Endothelial cell of umbilical vein (primary cell): ENCODE measurements around the gene MIXL1. TPM values are rescaled to one million over a fixed set of nuclear protein-coding genes. Genes with fewer than 3 reads are reported as not detected.

ENCODE experiments used
- BruUV-seq: library from RNA; stranded (reverse); fragments of 400-500 nt; replicated peaks from 2 replicates; lab custom pipeline; 2021; lab: Mats Ljungman, UMichigan
- CTCF ChIA-PET: fragments of 300-600, 350-600 bp; sonication (Branson Sonifier 250); formaldehyde crosslinking; loops from one replicate; lab custom pipeline; 2021; ENCODE audit warnings: antibody characterized with exemption, inconsistent platforms; lab: Charles Lee
- POLR2A ChIA-PET: fragments of 300-600, 350-600 bp; sonication (Branson Sonifier 250); formaldehyde crosslinking; loops from one replicate; lab custom pipeline; 2021; ENCODE audit warnings: antibody characterized with exemption, inconsistent platforms; lab: Charles Lee
- DNase-seq: peaks from one replicate; pipeline ENCODE4 v3.0.0-alpha.2; 2011; ENCODE audit warnings: low read depth, low spot score
- FAIRE-seq: peaks from 2 replicates; lab custom pipeline; 2011; peaks lifted over from hg19 to GRCh38; lab: Jason Lieb, UNC
- H2AFZ ChIP-seq: 2 replicates; pipeline ENCODE4 v1.6.0; 2012; ENCODE audit warnings: low read depth, low read length, control low read depth, inconsistent platforms
- H3K27ac ChIP-seq: 2 replicates; pipeline ENCODE4 v1.5.1; 2011; ENCODE audit warnings: low read depth, mild to moderate bottlenecking, control low read depth, low read length, moderate library complexity; ENCODE audit not compliant: insufficient read depth
- H3K27me3 ChIP-seq, 2 experiments: 2 replicates each; pipeline versions ENCODE4 v1.6.0 to v1.6.1; 2011; ENCODE audit warnings: low read length in 2 of 2, mixed read lengths in 1 of 2; ENCODE audit not compliant: control insufficient read depth in 2 of 2, insufficient read depth in 2 of 2
- H3K36me3 ChIP-seq, 2 experiments: 2 replicates in 1 of 2; 3 replicates in 1 of 2; pipeline ENCODE4 v1.5.1; 2011; ENCODE audit warnings: low read length in 2 of 2, mild to moderate bottlenecking in 1 of 2, moderate library complexity in 1 of 2; ENCODE audit not compliant: control insufficient read depth in 2 of 2, insufficient read depth in 2 of 2; ENCODE audit errors: extremely low read depth in 1 of 2
- H3K4me1 ChIP-seq: 3 replicates; pipeline ENCODE4 v1.5.1; 2011; ENCODE audit warnings: mild to moderate bottlenecking, low read length; ENCODE audit not compliant: control insufficient read depth, insufficient read depth; ENCODE audit errors: extremely low read depth
- H3K4me2 ChIP-seq: 2 replicates; pipeline ENCODE4 v1.6.1; 2011; ENCODE audit warnings: low read length, control low read depth, mixed read lengths; ENCODE audit not compliant: insufficient read depth
- H3K4me3 ChIP-seq, 3 experiments: fragments of 200-600 bp in 1 of 3; sonication (generic), shearing (Covaris generic) in 1 of 3; replicated peaks in 1 of 3; 2 replicates each; pipeline ENCODE4 v1.5.1; 2011 to 2016; ENCODE audit warnings: control low read depth in 3 of 3, low read length in 3 of 3, mild to moderate bottlenecking in 2 of 3, inconsistent platforms in 1 of 3, low read depth in 1 of 3, moderate library complexity in 1 of 3; ENCODE audit not compliant: insufficient read depth in 1 of 3
- H3K79me2 ChIP-seq: 2 replicates; pipeline ENCODE4 v1.6.0; 2012; ENCODE audit warnings: low read length, inconsistent platforms; ENCODE audit not compliant: control insufficient read depth, insufficient read depth
- H3K9ac ChIP-seq: replicated peaks from 2 replicates; pipeline ENCODE3; 2011; ENCODE audit warnings: low read length, control low read depth; ENCODE audit not compliant: insufficient read depth; ENCODE audit errors: extremely low read depth
- H3K9me1 ChIP-seq: replicated peaks from 3 replicates; pipeline ENCODE4 v1.6.0; 2011; ENCODE audit warnings: mild to moderate bottlenecking, low read length; ENCODE audit not compliant: control insufficient read depth, insufficient read depth; ENCODE audit errors: extremely low read depth
- H3K9me3 ChIP-seq: replicated peaks from 2 replicates; pipeline ENCODE4 v1.5.1; 2012; ENCODE audit warnings: low read length, inconsistent platforms; ENCODE audit not compliant: control insufficient read depth, insufficient read depth
- H4K20me1 ChIP-seq: replicated peaks from 2 replicates; pipeline ENCODE3; 2011; ENCODE audit warnings: mild to moderate bottlenecking, low read length; ENCODE audit not compliant: control insufficient read depth, insufficient read depth; ENCODE audit errors: extremely low read depth
- EZH2 ChIP-seq: IDR thresholded peaks from 2 replicates; pipeline ENCODE4 v1.6.1; 2012; ENCODE audit warnings: borderline replicate concordance, low read depth, mild to moderate bottlenecking, moderate library complexity, low read length, inconsistent platforms; ENCODE audit not compliant: severe bottlenecking
- FOS ChIP-seq: IDR thresholded peaks from 2 replicates; pipeline ENCODE4 v1.6.1; 2011; ENCODE audit warnings: mild to moderate bottlenecking, low read length, moderate library complexity, borderline replicate concordance; ENCODE audit not compliant: insufficient read depth
- GATA2 ChIP-seq: IDR thresholded peaks from 2 replicates; pipeline ENCODE4 v1.7.0; 2011; ENCODE audit warnings: low read depth, mild to moderate bottlenecking, moderate library complexity, mixed read lengths, low read length; ENCODE audit not compliant: insufficient read length, insufficient read depth
- JUN ChIP-seq: IDR thresholded peaks from 2 replicates; pipeline ENCODE4 v1.6.1; 2011; ENCODE audit warnings: borderline replicate concordance, low read depth; ENCODE audit not compliant: insufficient read length, insufficient read depth
- MYC ChIP-seq: IDR thresholded peaks from one replicate; pipeline ENCODE4 v1.6.1; 2011; ENCODE audit warnings: mild to moderate bottlenecking, low read depth, low read length
- POLR2A ChIP-seq: IDR thresholded peaks from 2 replicates; pipeline ENCODE4 v1.6.1; 2012; ENCODE audit warnings: low read depth, mild to moderate bottlenecking, control low read depth, low read length
- POLR2AphosphoS5 ChIP-seq: IDR thresholded peaks from 2 replicates; pipeline ENCODE4 v1.6.1; 2012; ENCODE audit warnings: low read depth, mild to moderate bottlenecking, control low read depth, low read length, moderate library complexity; ENCODE audit not compliant: insufficient read depth
- dilution Hi-C: fragments of 300-500 bp; cut with MboI; formaldehyde crosslinking; loops from one replicate; pipeline ENCODE4 v1.15.0; 2019; ENCODE audit warnings: low sequenced_read_pairs; ENCODE audit not compliant: extremely low pct_ligation_motif_present
- intact Hi-C: fragments of 100-400 bp; cut with micrococcal nuclease; formaldehyde crosslinking; loops from one replicate; pipeline ENCODE4 v1.10.0; 2022
- polyA plus RNA-seq, 4 experiments: library from polyadenylated mRNA; depleted of rRNA in 3 of 4; stranded (reverse) in 3 of 4; unstranded in 1 of 4; fragments of >200 nt; gene quantifications; 2 replicates each; pipeline versions ENCODE4 v1.2.1 to v1.2.3, GENCODE V29; 2011 to 2012; ENCODE audit warnings: missing spikeins in 1 of 4
- total RNA-seq: library from RNA; stranded (reverse); gene quantifications from 2 replicates; pipeline ENCODE4 v1.2.3, GENCODE V29; 2021
- TF ChIP-seq, protein P1 (sequence below): IDR thresholded peaks from 2 replicates; pipeline ENCODE4 v1.6.1; 2011; ENCODE audit not compliant: insufficient read depth, insufficient read length
- TF ChIP-seq, protein P2 (sequence below), 2 donors: IDR thresholded peaks; 1 replicate in 1 of 2; 2 replicates in 1 of 2; pipeline ENCODE4 v1.5.1; 2011; ENCODE audit warnings: low read length in 2 of 2, mild to moderate bottlenecking in 2 of 2, moderate library complexity in 2 of 2, control low read depth in 1 of 2, inconsistent platforms in 1 of 2, low read depth in 1 of 2; ENCODE audit not compliant: insufficient read depth in 1 of 2; ENCODE audit errors: extremely low read depth in 1 of 2

Gene MIXL1
- total and polyA plus RNA-seq, 2 donors (not counting 3 experiments of a cell fraction or from before 2014, with no cell fraction given), result 0.58 to 1.2 TPM

DNA sequence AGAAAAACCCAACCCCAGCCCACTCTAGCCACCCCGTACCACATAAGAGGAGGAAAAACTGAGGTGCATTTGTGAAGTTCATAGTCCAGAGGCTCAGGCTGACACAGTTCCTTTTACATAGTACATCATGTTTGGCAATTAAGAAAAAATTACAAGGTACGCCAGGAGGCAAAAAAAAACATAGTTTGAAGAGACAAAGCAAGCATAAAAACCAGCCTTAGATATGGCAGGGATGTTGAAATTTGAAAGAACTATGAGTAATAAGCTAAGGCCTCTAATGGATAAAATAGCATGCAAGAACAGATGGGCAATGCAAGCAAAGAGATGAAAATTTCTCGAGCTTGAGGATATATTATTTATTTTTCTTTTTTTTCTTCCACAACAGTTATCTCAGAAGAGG, 31.9 kb downstream of the MIXL1 start:
- POLR2A ChIA-PET, result no interaction called here
- FAIRE-seq, result no peak

DNA sequence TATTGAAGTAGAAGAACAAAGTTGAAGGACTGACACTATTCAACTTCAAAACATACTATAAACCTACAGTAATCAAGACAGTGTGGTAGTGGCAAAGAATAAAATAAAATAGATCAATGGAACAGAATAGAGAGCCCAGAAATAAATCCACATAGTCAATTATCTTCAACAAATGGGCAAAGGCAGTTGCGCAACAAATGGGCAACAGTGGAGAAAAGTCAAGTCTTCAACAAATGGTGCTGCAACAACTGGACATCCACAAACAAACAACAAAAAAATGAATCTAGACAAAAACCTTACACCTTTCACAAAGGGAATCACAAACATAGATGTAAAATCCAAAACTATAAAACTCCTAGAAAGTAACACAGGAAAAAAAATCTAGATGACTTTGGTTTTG, 38.4 kb downstream of the MIXL1 start:
- Histone ChIP-seq H3K4me1 (no peaks in the 10 kb centered on the region), H3K27ac (no peak overlapping the region), H3K27me3 (no peaks in the 10 kb centered on the region), H3K9me3 (no peaks in the 10 kb centered on the region), H3K9ac (no peak overlapping the region), H3K79me2 (no peaks in the 10 kb centered on the region), H2AFZ (no peak overlapping the region), H3K4me2 (no peak overlapping the region), H4K20me1 (no peaks in the 10 kb centered on the region), H3K4me3 (no peak overlapping the region), H3K9me1 (no peaks in the 10 kb centered on the region), H3K36me3 (no peaks in the 10 kb centered on the region)
- no TSS peak for BruUV-seq
- dilution Hi-C loops (no loop called here), intact Hi-C loops (no loop called here)
- POLR2A ChIA-PET, result no interaction called here
- TF ChIP-seq FOS (no peak), JUN (no peak), GATA2 (no peak), MYC (no peak), EZH2 (no peak), POLR2A (no peak), POLR2AphosphoS5 (no peak)
- TF ChIP-seq, protein P1, sequence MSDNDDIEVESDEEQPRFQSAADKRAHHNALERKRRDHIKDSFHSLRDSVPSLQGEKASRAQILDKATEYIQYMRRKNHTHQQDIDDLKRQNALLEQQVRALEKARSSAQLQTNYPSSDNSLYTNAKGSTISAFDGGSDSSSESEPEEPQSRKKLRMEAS, result no peak
- TF ChIP-seq, protein P2, sequence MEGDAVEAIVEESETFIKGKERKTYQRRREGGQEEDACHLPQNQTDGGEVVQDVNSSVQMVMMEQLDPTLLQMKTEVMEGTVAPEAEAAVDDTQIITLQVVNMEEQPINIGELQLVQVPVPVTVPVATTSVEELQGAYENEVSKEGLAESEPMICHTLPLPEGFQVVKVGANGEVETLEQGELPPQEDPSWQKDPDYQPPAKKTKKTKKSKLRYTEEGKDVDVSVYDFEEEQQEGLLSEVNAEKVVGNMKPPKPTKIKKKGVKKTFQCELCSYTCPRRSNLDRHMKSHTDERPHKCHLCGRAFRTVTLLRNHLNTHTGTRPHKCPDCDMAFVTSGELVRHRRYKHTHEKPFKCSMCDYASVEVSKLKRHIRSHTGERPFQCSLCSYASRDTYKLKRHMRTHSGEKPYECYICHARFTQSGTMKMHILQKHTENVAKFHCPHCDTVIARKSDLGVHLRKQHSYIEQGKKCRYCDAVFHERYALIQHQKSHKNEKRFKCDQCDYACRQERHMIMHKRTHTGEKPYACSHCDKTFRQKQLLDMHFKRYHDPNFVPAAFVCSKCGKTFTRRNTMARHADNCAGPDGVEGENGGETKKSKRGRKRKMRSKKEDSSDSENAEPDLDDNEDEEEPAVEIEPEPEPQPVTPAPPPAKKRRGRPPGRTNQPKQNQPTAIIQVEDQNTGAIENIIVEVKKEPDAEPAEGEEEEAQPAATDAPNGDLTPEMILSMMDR (IDR thresholded peaks at IDR 0.05; ENCODE audit: extremely low read depth in 1 of 2, insufficient read depth in 1 of 2, low read depth in 1 of 2, low read length in 2 of 2), result no peak
- FAIRE-seq (no peak), DNase-seq (no peak)
- CTCF ChIA-PET, result no interaction called here

More for the DNA sequence above, 31.9 kb downstream of the MIXL1 start:
- Histone ChIP-seq H3K27ac (no peak overlapping the region), H3K36me3 (peaks cover 0 to 1% of the 10 kb centered on the region in 2 experiments), H3K4me2 (no peak overlapping the region), H2AFZ (no peak overlapping the region), H3K27me3 (no peaks in the 10 kb centered on the region), H3K4me1 (no peaks in the 10 kb centered on the region), H3K9me1 (no peaks in the 10 kb centered on the region), H3K4me3 (no peak overlapping the region), H3K9ac (no peak overlapping the region), H4K20me1 (no peaks in the 10 kb centered on the region), H3K79me2 (no peaks in the 10 kb centered on the region), H3K9me3 (no peaks in the 10 kb centered on the region)
- dilution Hi-C loops (no loop called here), intact Hi-C loops (no loop called here)
- no peak for TF ChIP-seq POLR2AphosphoS5
- TF ChIP-seq, protein P2 (IDR thresholded peaks at IDR 0.05; ENCODE audit: extremely low read depth in 1 of 2, insufficient read depth in 1 of 2, low read depth in 1 of 2, low read length in 2 of 2), result no peak
- no peak for TF ChIP-seq EZH2
- TF ChIP-seq POLR2A, result no peak
- TF ChIP-seq FOS, result no peak
- BruUV-seq, result no TSS peak
- no peak for DNase-seq
- CTCF ChIA-PET, result interaction anchor here (0.6 to 1.2 kb wide), 2 partner anchors 11 to 17 kb away, joined by 3 read pairs; no protein-coding TSS in a partner anchor
